Progenitor cell of endocrine pancreas (in vitro differentiated cells): ENCODE results near the gene TTLL8. TPM values are rescaled to one million over a fixed set of nuclear protein-coding genes. Genes with fewer than 3 reads are reported as not detected.
"Not testable (repeated sequence)": the region's sequence is repeated elsewhere in the genome, so short reads cannot be mapped to it uniquely, and the experiment has no call there.

Experiments
- DNase-seq: peaks from one replicate; pipeline ENCODE4 v3.0.0; 2021; ENCODE audit warnings: low spot score; ENCODE audit not compliant: unreplicated experiment
- H3K27ac Mint-ChIP-seq: 2 replicates; pipeline ENCODE4 v1.8.0; 2021; ENCODE audit warnings: mild to moderate bottlenecking, moderate library complexity, mixed read lengths
- H3K27me3 Mint-ChIP-seq: 2 replicates; pipeline ENCODE4 v1.8.0; 2021; ENCODE audit warnings: mixed read lengths
- H3K36me3 Mint-ChIP-seq: 2 replicates; pipeline ENCODE4 v1.8.0; 2022; ENCODE audit warnings: mixed read lengths; ENCODE audit not compliant: insufficient read depth
- H3K4me1 Mint-ChIP-seq: 2 replicates; pipeline ENCODE4 v1.8.0; 2021; ENCODE audit warnings: low read depth, mixed read lengths
- H3K4me3 Mint-ChIP-seq: 2 replicates; pipeline ENCODE4 v1.8.0; 2021; ENCODE audit warnings: low read depth, mild to moderate bottlenecking, moderate library complexity, mixed read lengths
- H3K9me3 Mint-ChIP-seq: 2 replicates; pipeline ENCODE4 v1.8.0; 2021; ENCODE audit warnings: low read depth, mixed read lengths
- total RNA-seq: library from RNA; stranded (reverse); gene quantifications from 2 replicates; pipeline ENCODE4 v1.2.1, GENCODE V29; 2021
- TF ChIP-seq, protein P1 (sequence below): fragments of 200-600 bp; sonication (generic); IDR thresholded peaks from one replicate; pipeline ENCODE4 v1.5.0; 2021; ENCODE audit warnings: antibody characterized with exemption, mild to moderate bottlenecking; ENCODE audit not compliant: unreplicated experiment

Gene TTLL8
- total RNA-seq, 1 donor from 2014 or later: not detected

DNA sequence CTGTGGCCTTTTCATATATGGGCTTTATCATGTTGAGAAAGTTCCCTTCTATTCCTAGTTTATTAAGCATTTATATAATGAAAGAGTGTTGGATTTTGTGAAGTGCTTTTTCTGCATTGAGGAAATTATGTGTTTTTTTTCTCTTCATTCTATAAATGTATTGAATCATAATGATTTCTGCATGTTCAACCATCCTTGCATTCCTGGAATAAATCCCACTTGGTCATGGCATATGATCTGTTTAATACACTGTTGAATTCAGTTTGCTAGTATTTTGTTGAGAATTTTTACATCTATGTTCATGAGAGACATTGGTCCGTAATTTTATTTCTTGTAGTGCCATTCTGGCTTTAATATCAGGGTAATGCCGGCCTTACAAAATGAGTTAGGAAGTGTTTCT lies 71.8 kb downstream of the TTLL8 start:
- Mint-ChIP-seq H3K9me3 (peaks cover 30% of the 10 kb centered on the region), H3K4me3 (no peak overlapping the region), H3K4me1 (no peaks in the 10 kb centered on the region), H3K27me3 (peaks cover 44% of the 10 kb centered on the region), H3K27ac (no peak overlapping the region), H3K36me3 (no peaks in the 10 kb centered on the region)
- TF ChIP-seq, protein P1, sequence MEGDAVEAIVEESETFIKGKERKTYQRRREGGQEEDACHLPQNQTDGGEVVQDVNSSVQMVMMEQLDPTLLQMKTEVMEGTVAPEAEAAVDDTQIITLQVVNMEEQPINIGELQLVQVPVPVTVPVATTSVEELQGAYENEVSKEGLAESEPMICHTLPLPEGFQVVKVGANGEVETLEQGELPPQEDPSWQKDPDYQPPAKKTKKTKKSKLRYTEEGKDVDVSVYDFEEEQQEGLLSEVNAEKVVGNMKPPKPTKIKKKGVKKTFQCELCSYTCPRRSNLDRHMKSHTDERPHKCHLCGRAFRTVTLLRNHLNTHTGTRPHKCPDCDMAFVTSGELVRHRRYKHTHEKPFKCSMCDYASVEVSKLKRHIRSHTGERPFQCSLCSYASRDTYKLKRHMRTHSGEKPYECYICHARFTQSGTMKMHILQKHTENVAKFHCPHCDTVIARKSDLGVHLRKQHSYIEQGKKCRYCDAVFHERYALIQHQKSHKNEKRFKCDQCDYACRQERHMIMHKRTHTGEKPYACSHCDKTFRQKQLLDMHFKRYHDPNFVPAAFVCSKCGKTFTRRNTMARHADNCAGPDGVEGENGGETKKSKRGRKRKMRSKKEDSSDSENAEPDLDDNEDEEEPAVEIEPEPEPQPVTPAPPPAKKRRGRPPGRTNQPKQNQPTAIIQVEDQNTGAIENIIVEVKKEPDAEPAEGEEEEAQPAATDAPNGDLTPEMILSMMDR: no peak
- DNase-seq: no peak

DNA sequence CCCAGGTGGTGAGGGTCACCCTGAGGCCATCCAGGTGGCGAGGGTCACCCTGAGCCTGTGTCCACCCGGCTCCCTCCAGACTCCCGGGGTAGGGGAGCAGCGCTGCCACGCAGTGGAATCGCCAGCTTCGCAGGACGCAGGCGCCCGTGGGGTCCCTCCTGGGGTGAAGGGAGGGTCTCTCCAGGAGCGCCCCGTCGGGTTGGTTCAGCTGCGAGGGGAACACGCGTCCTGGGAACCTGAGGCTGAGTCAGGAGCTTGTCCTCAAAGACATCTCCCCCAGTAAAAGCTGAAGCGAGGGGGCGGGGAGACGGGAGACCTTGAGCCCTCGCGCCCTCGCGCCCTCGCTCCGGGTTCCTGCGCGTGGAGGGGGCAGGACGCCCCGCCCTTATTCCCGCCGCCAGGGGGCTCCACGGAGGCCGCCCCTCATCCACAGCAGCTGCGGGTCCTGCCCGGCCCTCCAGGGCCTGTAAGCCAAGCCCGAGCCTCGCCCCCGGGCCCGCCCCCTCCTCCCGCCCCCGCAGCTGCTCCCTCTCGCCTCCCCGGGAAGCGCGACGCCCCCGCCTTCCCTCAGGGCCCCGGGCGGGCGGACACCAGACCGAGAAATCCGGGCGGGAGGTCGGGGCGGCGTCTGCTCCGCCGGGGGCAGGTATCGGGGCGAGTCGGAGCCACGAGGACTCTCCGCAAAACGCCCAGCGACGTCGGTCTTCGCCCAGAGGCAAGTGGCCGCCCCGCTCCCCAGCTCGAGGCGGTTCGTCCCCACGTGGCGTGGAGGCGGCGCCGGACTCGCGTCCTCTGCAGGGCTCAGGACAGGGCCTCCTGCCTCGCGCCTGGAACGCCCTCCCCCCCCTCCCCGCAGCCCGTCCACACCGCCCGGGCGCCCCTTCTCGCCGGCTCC lies 74.7 kb downstream of the TTLL8 start:
- peak; percentile 19 for DNase-seq
- TF ChIP-seq, protein P1: peak; percentile 54
- H3K27me3 Mint-ChIP-seq: peaks cover 51% of the 10 kb centered on the region

GRCh38 chr22:49981799-49982198 lies 76.3 kb downstream of the TTLL8 start:
- H3K36me3 Mint-ChIP-seq, H3K27ac Mint-ChIP-seq, DNase-seq, H3K4me3 Mint-ChIP-seq, H3K4me1 Mint-ChIP-seq: not testable (repeated sequence)
- Mint-ChIP-seq H3K9me3 (peaks cover 23% of the 10 kb centered on the region), H3K27me3 (peaks cover 49% of the 10 kb centered on the region)

More for the DNA sequence above, 74.7 kb downstream of the TTLL8 start:
- Mint-ChIP-seq H3K4me3 (no peak overlapping the region), H3K4me1 (no peaks in the 10 kb centered on the region), H3K9me3 (peaks cover 27% of the 10 kb centered on the region), H3K36me3 (peaks cover 6% of the 10 kb centered on the region), H3K27ac (no peak overlapping the region)

GRCh38 chr22:49979587-49980264 lies 78.4 kb downstream of the TTLL8 start:
- peaks cover 6% of the 10 kb centered on the region for H3K36me3 Mint-ChIP-seq
- H3K4me1 Mint-ChIP-seq: no peaks in the 10 kb centered on the region
- H3K9me3 Mint-ChIP-seq: peaks cover 8% of the 10 kb centered on the region
- TF ChIP-seq, protein P1: peak; percentile 66
- H3K4me3 Mint-ChIP-seq: no peak overlapping the region
- DNase-seq: peak; percentile 20
- H3K27ac Mint-ChIP-seq: no peak overlapping the region
- peaks cover 38% of the 10 kb centered on the region for H3K27me3 Mint-ChIP-seq

DNA sequence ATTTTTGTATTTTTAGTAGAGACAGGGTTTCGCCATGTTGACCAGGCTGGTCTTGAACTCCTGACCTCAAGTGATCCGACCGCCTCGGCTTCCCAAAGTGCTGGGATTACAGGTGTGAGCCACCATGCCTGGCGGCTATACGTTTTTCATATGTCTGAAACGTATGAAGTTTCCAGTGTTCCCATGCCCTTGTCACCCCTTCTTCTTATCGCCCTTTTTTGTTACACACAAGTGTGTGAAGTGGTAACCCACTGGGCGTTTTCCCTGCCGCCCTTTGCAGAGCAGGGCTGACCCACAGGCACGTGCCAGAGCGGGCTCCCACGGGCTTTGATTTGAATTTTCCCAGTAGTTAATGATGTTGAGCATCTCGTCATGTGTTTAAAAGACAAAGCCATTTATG lies 80.5 kb downstream of the TTLL8 start:
- Mint-ChIP-seq H3K4me1 (no peaks in the 10 kb centered on the region), H3K36me3 (peaks cover 6% of the 10 kb centered on the region), H3K4me3 (no peak overlapping the region), H3K27ac (no peak overlapping the region), H3K27me3 (peaks cover 30% of the 10 kb centered on the region), H3K9me3 (peaks cover 8% of the 10 kb centered on the region)
- TF ChIP-seq, protein P1: no peak
- no peak for DNase-seq
